ENCODE results near the gene RAP2A.

DNA sequence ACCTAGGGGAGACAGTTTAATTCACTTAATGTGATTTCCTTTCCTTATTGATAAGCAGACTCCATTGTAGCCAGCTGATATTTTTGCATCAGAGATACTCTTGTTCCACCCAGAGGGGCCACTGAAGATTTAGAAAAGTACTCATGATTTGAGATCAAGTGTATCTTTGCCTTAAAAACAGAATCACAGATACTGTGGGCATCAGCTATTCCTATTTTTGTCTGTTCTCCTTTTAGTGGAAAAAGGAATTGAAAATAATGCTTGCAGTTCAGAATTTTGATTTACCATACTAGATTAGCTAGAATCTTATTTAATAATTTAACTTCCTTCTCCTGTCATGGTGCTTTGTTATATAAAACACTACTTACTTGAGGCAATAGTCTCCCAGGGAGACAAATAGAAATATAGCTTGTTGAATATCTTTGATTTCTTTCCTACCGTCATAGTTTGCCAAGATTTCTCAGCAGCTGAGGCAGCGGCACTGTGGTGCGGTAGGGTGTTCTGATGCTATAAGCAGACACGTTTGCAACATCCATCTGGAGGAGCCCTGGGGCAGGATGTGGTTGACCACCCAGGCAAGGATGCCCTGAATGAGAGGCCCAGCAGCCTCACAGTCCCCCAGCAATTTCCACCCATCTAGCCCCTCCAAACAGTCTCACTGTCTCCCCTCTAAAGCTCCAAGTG lies 47.0 kb upstream of the RAP2A start:
- TF ChIP-seq, protein P1, sequence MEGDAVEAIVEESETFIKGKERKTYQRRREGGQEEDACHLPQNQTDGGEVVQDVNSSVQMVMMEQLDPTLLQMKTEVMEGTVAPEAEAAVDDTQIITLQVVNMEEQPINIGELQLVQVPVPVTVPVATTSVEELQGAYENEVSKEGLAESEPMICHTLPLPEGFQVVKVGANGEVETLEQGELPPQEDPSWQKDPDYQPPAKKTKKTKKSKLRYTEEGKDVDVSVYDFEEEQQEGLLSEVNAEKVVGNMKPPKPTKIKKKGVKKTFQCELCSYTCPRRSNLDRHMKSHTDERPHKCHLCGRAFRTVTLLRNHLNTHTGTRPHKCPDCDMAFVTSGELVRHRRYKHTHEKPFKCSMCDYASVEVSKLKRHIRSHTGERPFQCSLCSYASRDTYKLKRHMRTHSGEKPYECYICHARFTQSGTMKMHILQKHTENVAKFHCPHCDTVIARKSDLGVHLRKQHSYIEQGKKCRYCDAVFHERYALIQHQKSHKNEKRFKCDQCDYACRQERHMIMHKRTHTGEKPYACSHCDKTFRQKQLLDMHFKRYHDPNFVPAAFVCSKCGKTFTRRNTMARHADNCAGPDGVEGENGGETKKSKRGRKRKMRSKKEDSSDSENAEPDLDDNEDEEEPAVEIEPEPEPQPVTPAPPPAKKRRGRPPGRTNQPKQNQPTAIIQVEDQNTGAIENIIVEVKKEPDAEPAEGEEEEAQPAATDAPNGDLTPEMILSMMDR (conservative IDR thresholded peaks at IDR 0.05; ENCODE audit: low read length): no peak
- TF ChIP-seq EZH2phosphoT487 (IDR thresholded peaks at IDR 0.05; ENCODE audit: borderline replicate concordance, low read depth, low read length): no peak

Measured in OCI-LY7 (cell line).